GM12878 (cell line): ENCODE data around the gene IL20RB. TPM values are rescaled to one million over a fixed set of nuclear protein-coding genes. Genes with fewer than 3 reads are reported as not detected.

Experiments used
- ATAC-seq: fragments of 200-7000 bp; cut with Tn5 transposase; 3 replicates; pipeline ENCODE4 v1.9.1; 2020; ENCODE audit warnings: mild to moderate bottlenecking, moderate library complexity
- BruUV-seq: library from RNA; stranded (reverse); fragments of 400-500 nt; replicated peaks from 2 replicates; lab custom pipeline; 2021; lab: Mats Ljungman, UMichigan
- CTCF ChIA-PET: fragments of 300-600 bp; sonication (Branson Sonifier 250); formaldehyde crosslinking; extraction: SDS; loops from one replicate; lab custom pipeline; 2021; ENCODE audit warnings: inconsistent platforms; lab: Yijun Ruan, JAX
- POLR2A ChIA-PET: fragments of 350-600 bp; formaldehyde crosslinking; extraction: SDS; loops from one replicate; lab custom pipeline; 2021; ENCODE audit warnings: inconsistent platforms; lab: Charles Lee
- RAD21 ChIA-PET: fragments of 300-600 bp; sonication (Branson Sonifier 250); formaldehyde crosslinking; loops from one replicate; lab custom pipeline; 2023; ENCODE audit warnings: antibody characterized with exemption; ENCODE audit not compliant: unreplicated experiment; lab: Charles Lee
- SMC1A ChIA-PET: fragments of 300-600 bp; sonication (Branson Sonifier 250); formaldehyde crosslinking; loops from one replicate; lab custom pipeline; 2023; ENCODE audit not compliant: unreplicated experiment, uncharacterized antibody; lab: Charles Lee
- DNase-seq: peaks from one replicate; pipeline ENCODE4 v3.0.0-alpha.2; 2011; ENCODE audit warnings: low read depth, low spot score
- FAIRE-seq: peaks from 3 replicates; lab custom pipeline; 2011; peaks lifted over from hg19 to GRCh38; lab: Jason Lieb, UNC
- H2AFZ ChIP-seq: 2 replicates; pipeline ENCODE4 v1.6.0; 2011; ENCODE audit warnings: low read depth, low read length, control low read depth; ENCODE audit not compliant: control insufficient read depth
- H3K27ac ChIP-seq: 2 replicates; pipeline ENCODE4 v1.5.1; 2011; ENCODE audit warnings: control low read depth; ENCODE audit not compliant: control insufficient read depth, insufficient read depth
- H3K27me3 ChIP-seq, 2 experiments: replicated peaks in 1 of 2; 2 replicates each; pipeline versions ENCODE4 v1.6.0 to v1.6.1; 2011; ENCODE audit warnings: low read length in 1 of 2; ENCODE audit not compliant: control insufficient read depth in 2 of 2, insufficient read depth in 2 of 2
- H3K36me3 ChIP-seq, 2 experiments: 2 replicates each; pipeline ENCODE4 v1.5.1; 2011; ENCODE audit warnings: low read length in 1 of 2; ENCODE audit not compliant: control insufficient read depth in 2 of 2, insufficient read depth in 2 of 2
- H3K4me1 ChIP-seq: 2 replicates; pipeline ENCODE4 v1.6.1; 2011; ENCODE audit warnings: mild to moderate bottlenecking, low read length, moderate library complexity, mixed read lengths; ENCODE audit not compliant: control insufficient read depth, insufficient read depth
- H3K4me2 ChIP-seq: 2 replicates; pipeline ENCODE4 v1.6.0; 2011; ENCODE audit warnings: control low read depth; ENCODE audit not compliant: control insufficient read depth, insufficient read depth
- H3K4me3 ChIP-seq: fragments of 200-600 bp; sonication (generic); 2 replicates; pipeline ENCODE4 v1.5.1; 2016
- H3K79me2 ChIP-seq: 2 replicates; pipeline ENCODE4 v1.6.0; 2011; ENCODE audit warnings: low read length; ENCODE audit not compliant: control insufficient read depth, insufficient read depth
- H3K9ac ChIP-seq: 2 replicates; pipeline ENCODE4 v1.8.0; 2011; ENCODE audit warnings: low read length, control low read depth, mixed read lengths; ENCODE audit not compliant: control insufficient read depth, insufficient read depth
- H3K9me3 ChIP-seq: replicated peaks from 3 replicates; pipeline ENCODE4 v1.5.1; 2011; ENCODE audit warnings: mild to moderate bottlenecking, low read length; ENCODE audit not compliant: control insufficient read depth, insufficient read depth
- H4K20me1 ChIP-seq: 2 replicates; pipeline ENCODE4 v1.6.0; 2011; ENCODE audit not compliant: control insufficient read depth, insufficient read depth
- RELB ChIP-seq: fragments of 450-650 bp; IDR thresholded peaks from 2 replicates; pipeline ENCODE4 v1.6.1; 2017; ENCODE audit warnings: low read depth, mild to moderate bottlenecking, moderate library complexity
- SMAD1 ChIP-seq: fragments of 450-650 bp; IDR thresholded peaks from 2 replicates; pipeline ENCODE4 v1.6.1; 2018; ENCODE audit warnings: mild to moderate bottlenecking, low read depth; ENCODE audit not compliant: partially characterized antibody
- WGBS: methylation state at CpG from one replicate; pipeline ENCODE4 v1.1.6; 2016; ENCODE audit warnings: low lambda C conversion rate; ENCODE audit not compliant: insufficient replicate concordance, insufficient coverage; ENCODE audit errors: missing lambda C conversion rate; 5-methylcytosine and 5-hydroxymethylcytosine counted together
- in situ Hi-C: fragments of 300-500 bp; cut with MboI; formaldehyde crosslinking; loops from 9 replicates; pipeline ENCODE4 v1.14.3; 2018; ENCODE audit warnings: mixed read lengths
- intact Hi-C: fragments of 100-400 bp; cut with micrococcal nuclease; formaldehyde crosslinking; loops from one replicate; pipeline ENCODE4 v1.14.2; 2022; ENCODE audit not compliant: unreplicated experiment
- polyA plus RNA-seq, 11 experiments: library from polyadenylated mRNA; depleted of rRNA in 4 of 11; unstranded in 6 of 11; stranded (reverse) in 5 of 11; fragments of >200 nt; fragmentation: Nextera tagmentation in 4 of 11; fragmentation: Illumina TruSeq in 1 of 11; extraction: Ambion mirVana in 4 of 11; extraction: Trizol in 1 of 11; gene quantifications; 1 replicate in 1 of 11; 2 replicates in 10 of 11; pipeline versions ENCODE4 v1.2.1 to v1.2.3, GENCODE V29; 2011 to 2016; ENCODE audit warnings: inconsistent platforms in 2 of 11, missing spikeins in 2 of 11, low read depth in 1 of 11
- total RNA-seq, 4 experiments: library from RNA; depleted of rRNA in 3 of 4; stranded (reverse); fragments of >200 nt in 3 of 4; fragmentation: Illumina TruSeq in 1 of 4; extraction: Trizol in 1 of 4; gene quantifications; 2 replicates each; pipeline versions ENCODE4 v1.2.1 to v1.2.3, GENCODE V29; 2013 to 2021
- TF ChIP-seq, protein P1 (sequence below): fragments of 450-650 bp; formaldehyde crosslinking; IDR thresholded peaks from 2 replicates; pipeline ENCODE4 v1.4.0; 2020; ENCODE audit warnings: mild to moderate bottlenecking, moderate library complexity

IL20RB gene
- total and polyA plus RNA-seq, 10 of the 15 experiments (the other 5 are each of a cell fraction or from before 2014, with no cell fraction given) = 0.21 to 1.1 (median 0.54) TPM

- no peaks in the 10 kb centered on the region for H3K36me3 ChIP-seq
- H3K4me1 ChIP-seq = no peaks in the 10 kb centered on the region
- no peak overlapping the region for H3K4me3 ChIP-seq
- no peak overlapping the region for H3K4me2 ChIP-seq
- FAIRE-seq (no peak), DNase-seq (no peak), ATAC-seq (no peak)
- no TSS peak for BruUV-seq
- H4K20me1 ChIP-seq = no peaks in the 10 kb centered on the region
- no peak overlapping the region for H3K27ac ChIP-seq
- ChIA-PET SMC1A (interaction anchor here (1.1 kb wide), 1 partner anchor 941 kb away, joined by 3 read pairs; no protein-coding TSS in a partner anchor), RAD21 (interaction anchor here (1.3 kb wide), 1 partner anchor 268 kb away, joined by 7 read pairs; the partner anchor contains the start of gene STAG1), CTCF (interaction anchor here (0.9 to 12.2 kb wide), 3 partner anchors 12 to 628 kb away, joined by 4 to 229 read pairs (median 7); partner anchors contain the start of gene STAG1)
- intact Hi-C loops (no loop called here), in situ Hi-C loops (no loop called here)
- H3K9ac ChIP-seq = no peak overlapping the region
- TF ChIP-seq RELB (no peak), SMAD1 (no peak)
- TF ChIP-seq, protein P1, sequence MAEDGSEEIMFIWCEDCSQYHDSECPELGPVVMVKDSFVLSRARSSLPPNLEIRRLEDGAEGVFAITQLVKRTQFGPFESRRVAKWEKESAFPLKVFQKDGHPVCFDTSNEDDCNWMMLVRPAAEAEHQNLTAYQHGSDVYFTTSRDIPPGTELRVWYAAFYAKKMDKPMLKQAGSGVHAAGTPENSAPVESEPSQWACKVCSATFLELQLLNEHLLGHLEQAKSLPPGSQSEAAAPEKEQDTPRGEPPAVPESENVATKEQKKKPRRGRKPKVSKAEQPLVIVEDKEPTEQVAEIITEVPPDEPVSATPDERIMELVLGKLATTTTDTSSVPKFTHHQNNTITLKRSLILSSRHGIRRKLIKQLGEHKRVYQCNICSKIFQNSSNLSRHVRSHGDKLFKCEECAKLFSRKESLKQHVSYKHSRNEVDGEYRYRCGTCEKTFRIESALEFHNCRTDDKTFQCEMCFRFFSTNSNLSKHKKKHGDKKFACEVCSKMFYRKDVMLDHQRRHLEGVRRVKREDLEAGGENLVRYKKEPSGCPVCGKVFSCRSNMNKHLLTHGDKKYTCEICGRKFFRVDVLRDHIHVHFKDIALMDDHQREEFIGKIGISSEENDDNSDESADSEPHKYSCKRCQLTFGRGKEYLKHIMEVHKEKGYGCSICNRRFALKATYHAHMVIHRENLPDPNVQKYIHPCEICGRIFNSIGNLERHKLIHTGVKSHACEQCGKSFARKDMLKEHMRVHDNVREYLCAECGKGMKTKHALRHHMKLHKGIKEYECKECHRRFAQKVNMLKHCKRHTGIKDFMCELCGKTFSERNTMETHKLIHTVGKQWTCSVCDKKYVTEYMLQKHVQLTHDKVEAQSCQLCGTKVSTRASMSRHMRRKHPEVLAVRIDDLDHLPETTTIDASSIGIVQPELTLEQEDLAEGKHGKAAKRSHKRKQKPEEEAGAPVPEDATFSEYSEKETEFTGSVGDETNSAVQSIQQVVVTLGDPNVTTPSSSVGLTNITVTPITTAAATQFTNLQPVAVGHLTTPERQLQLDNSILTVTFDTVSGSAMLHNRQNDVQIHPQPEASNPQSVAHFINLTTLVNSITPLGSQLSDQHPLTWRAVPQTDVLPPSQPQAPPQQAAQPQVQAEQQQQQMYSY (CRISPR knock-in tag) = no peak
- TF ChIP-seq, all 136 proteins: peak for 0
- H3K79me2 ChIP-seq = no peaks in the 10 kb centered on the region
- 76% methylated on average over 4 of the region's 5 CpGs for WGBS
- no peak overlapping the region for H2AFZ ChIP-seq
- no peaks in the 10 kb centered on the region for H3K9me3 ChIP-seq
- H3K27me3 ChIP-seq = no peaks in the 10 kb centered on the region
- POLR2A ChIA-PET = no interaction called here
These were observed 62.5 kb downstream of the IL20RB start for GRCh38 chr3:137020315-137020714.
